Measurements from ENCODE around the gene RERE. TPM values are rescaled to one million over a fixed set of nuclear protein-coding genes. Genes with fewer than 3 reads are reported as not detected.

Gene RERE
- total RNA-seq, 1 donor from 2014 or later, result 124 TPM

GRCh38 chr1:8568837-8569236 lies 248.6 kb downstream of the RERE start:
- Histone ChIP-seq H3K79me2 (ENCODE audit: insufficient read depth, low read length) (peaks cover 12% of the 10 kb centered on the region), H3K9me3 (ENCODE audit: insufficient read depth, low read depth, low read length) (no peaks in the 10 kb centered on the region), H3K4me1 (ENCODE audit: insufficient read depth, low read length) (peaks cover 8% of the 10 kb centered on the region), H4K20me1 (ENCODE audit: insufficient read depth, low read length) (peaks cover 13% of the 10 kb centered on the region), H3K4me2 (ENCODE audit: low read length) (no peak overlapping the region), H3K27me3 (ENCODE audit: insufficient read depth, low read length) (no peaks in the 10 kb centered on the region), H3K9ac (ENCODE audit: low read length) (no peak overlapping the region), H3K4me3 (ENCODE audit: insufficient read depth, low read depth, low read length) (no peak overlapping the region), H3K36me3 (ENCODE audit: insufficient read depth, low read length) (no peaks in the 10 kb centered on the region), H3K27ac (ENCODE audit: low read depth, low read length) (no peak overlapping the region), H2AFZ (ENCODE audit: low read depth, low read length) (no peak overlapping the region)
- FAIRE-seq (no peak), DNase-seq (ENCODE audit: low read depth) (no peak)
- H3K4me1 Mint-ChIP-seq (ENCODE audit: low read depth, unreplicated experiment), result peaks cover 20% of the 10 kb centered on the region
- H3K27me3 Mint-ChIP-seq (ENCODE audit: low read depth, unreplicated experiment), result no peaks in the 10 kb centered on the region
- H3K27ac Mint-ChIP-seq (ENCODE audit: unreplicated experiment), result no peak overlapping the region
- no peak for TF ChIP-seq EZH2 (IDR thresholded peaks at IDR 0.05; ENCODE audit: insufficient read depth, low read length)
- TF ChIP-seq, protein P1, sequence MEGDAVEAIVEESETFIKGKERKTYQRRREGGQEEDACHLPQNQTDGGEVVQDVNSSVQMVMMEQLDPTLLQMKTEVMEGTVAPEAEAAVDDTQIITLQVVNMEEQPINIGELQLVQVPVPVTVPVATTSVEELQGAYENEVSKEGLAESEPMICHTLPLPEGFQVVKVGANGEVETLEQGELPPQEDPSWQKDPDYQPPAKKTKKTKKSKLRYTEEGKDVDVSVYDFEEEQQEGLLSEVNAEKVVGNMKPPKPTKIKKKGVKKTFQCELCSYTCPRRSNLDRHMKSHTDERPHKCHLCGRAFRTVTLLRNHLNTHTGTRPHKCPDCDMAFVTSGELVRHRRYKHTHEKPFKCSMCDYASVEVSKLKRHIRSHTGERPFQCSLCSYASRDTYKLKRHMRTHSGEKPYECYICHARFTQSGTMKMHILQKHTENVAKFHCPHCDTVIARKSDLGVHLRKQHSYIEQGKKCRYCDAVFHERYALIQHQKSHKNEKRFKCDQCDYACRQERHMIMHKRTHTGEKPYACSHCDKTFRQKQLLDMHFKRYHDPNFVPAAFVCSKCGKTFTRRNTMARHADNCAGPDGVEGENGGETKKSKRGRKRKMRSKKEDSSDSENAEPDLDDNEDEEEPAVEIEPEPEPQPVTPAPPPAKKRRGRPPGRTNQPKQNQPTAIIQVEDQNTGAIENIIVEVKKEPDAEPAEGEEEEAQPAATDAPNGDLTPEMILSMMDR (IDR thresholded peaks at IDR 0.05; ENCODE audit: insufficient read depth, low read depth, low read length), result no peak
- no peaks in the 10 kb centered on the region for H3K9me3 Mint-ChIP-seq (ENCODE audit: unreplicated experiment)
- peaks cover 5% of the 10 kb centered on the region for H3K36me3 Mint-ChIP-seq (ENCODE audit: low read depth, unreplicated experiment)
- no peak overlapping the region for H3K4me3 Mint-ChIP-seq (ENCODE audit: unreplicated experiment)

DNA sequence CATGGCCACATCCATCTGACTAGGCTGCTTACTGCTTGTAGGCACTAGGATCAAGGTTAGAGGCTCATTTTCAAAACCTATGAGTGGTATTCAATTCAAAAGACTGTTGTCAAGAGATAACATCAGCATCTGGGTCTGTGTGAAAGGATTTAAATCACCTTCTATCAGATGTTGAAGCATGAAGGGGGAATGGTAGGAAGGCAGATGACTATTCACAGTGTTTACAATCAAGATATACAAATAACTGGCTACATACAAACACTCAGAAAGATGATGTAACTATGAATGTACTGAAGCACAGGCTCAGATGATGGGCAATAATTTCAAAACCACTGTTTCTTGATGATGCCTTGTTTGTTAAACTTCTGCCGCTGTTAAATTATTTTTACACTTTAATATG lies 250.3 kb downstream of the RERE start:
- Mint-ChIP-seq H3K27ac (ENCODE audit: unreplicated experiment) (no peak overlapping the region), H3K27me3 (ENCODE audit: low read depth, unreplicated experiment) (no peaks in the 10 kb centered on the region), H3K9me3 (ENCODE audit: unreplicated experiment) (no peaks in the 10 kb centered on the region), H3K4me1 (ENCODE audit: low read depth, unreplicated experiment) (peaks cover 28% of the 10 kb centered on the region), H3K36me3 (ENCODE audit: low read depth, unreplicated experiment) (peaks cover 4% of the 10 kb centered on the region), H3K4me3 (ENCODE audit: unreplicated experiment) (no peak overlapping the region)
- Histone ChIP-seq H3K27ac (ENCODE audit: low read depth, low read length) (no peak overlapping the region), H3K79me2 (ENCODE audit: insufficient read depth, low read length) (peaks cover 15% of the 10 kb centered on the region), H3K9ac (ENCODE audit: low read length) (no peak overlapping the region), H3K4me3 (ENCODE audit: insufficient read depth, low read depth, low read length) (no peak overlapping the region), H2AFZ (ENCODE audit: low read depth, low read length) (no peak overlapping the region), H3K36me3 (ENCODE audit: insufficient read depth, low read length) (no peaks in the 10 kb centered on the region), H3K4me2 (ENCODE audit: low read length) (no peak overlapping the region), H3K9me3 (ENCODE audit: insufficient read depth, low read depth, low read length) (no peaks in the 10 kb centered on the region), H4K20me1 (ENCODE audit: insufficient read depth, low read length) (peaks cover 17% of the 10 kb centered on the region), H3K4me1 (ENCODE audit: insufficient read depth, low read length) (peaks cover 14% of the 10 kb centered on the region), H3K27me3 (ENCODE audit: insufficient read depth, low read length) (no peaks in the 10 kb centered on the region)
- DNase-seq (ENCODE audit: low read depth) (no peak), FAIRE-seq (no peak)
- TF ChIP-seq, protein P1 (IDR thresholded peaks at IDR 0.05; ENCODE audit: insufficient read depth, low read depth, low read length), result no peak
- no peak for TF ChIP-seq EZH2 (IDR thresholded peaks at IDR 0.05; ENCODE audit: insufficient read depth, low read length)

DNA sequence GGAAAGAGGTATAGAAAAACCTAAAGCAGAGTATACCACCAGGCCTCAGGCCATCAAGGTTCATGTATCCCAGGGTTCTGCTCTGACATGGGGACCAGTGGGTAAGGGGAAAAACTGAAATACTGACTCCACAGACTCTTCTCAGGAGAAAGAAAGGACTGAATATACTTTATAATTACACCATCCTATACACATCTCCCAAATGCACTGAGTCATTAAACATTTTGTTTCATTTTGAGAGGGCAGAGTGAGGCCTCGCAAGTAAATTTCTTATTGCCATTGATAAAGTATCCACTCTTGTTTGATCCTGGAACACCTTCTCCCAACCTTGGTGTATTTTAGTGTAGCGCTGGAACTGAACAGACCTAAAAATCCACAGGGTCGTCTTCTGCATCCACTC lies 251.6 kb downstream of the RERE start:
- Mint-ChIP-seq H3K27me3 (ENCODE audit: low read depth, unreplicated experiment) (no peaks in the 10 kb centered on the region), H3K4me3 (ENCODE audit: unreplicated experiment) (no peak overlapping the region), H3K27ac (ENCODE audit: unreplicated experiment) (no peak overlapping the region), H3K9me3 (ENCODE audit: unreplicated experiment) (no peaks in the 10 kb centered on the region), H3K4me1 (ENCODE audit: low read depth, unreplicated experiment) (peaks cover 17% of the 10 kb centered on the region), H3K36me3 (ENCODE audit: low read depth, unreplicated experiment) (peaks cover 4% of the 10 kb centered on the region)
- DNase-seq (ENCODE audit: low read depth) (no peak), FAIRE-seq (no peak)
- no peak for TF ChIP-seq EZH2 (IDR thresholded peaks at IDR 0.05; ENCODE audit: insufficient read depth, low read length)
- TF ChIP-seq, protein P1 (IDR thresholded peaks at IDR 0.05; ENCODE audit: insufficient read depth, low read depth, low read length), result no peak
- peaks cover 7% of the 10 kb centered on the region for H3K4me1 ChIP-seq (ENCODE audit: insufficient read depth, low read length)
- H4K20me1 ChIP-seq (ENCODE audit: insufficient read depth, low read length), result peaks cover 24% of the 10 kb centered on the region
- peaks cover 16% of the 10 kb centered on the region for H3K79me2 ChIP-seq (ENCODE audit: insufficient read depth, low read length)
- no peak overlapping the region for H3K27ac ChIP-seq (ENCODE audit: low read depth, low read length)
- H2AFZ ChIP-seq (ENCODE audit: low read depth, low read length), result no peak overlapping the region
- H3K4me3 ChIP-seq (ENCODE audit: insufficient read depth, low read depth, low read length), result no peak overlapping the region
- no peak overlapping the region for H3K4me2 ChIP-seq (ENCODE audit: low read length)
- H3K27me3 ChIP-seq (ENCODE audit: insufficient read depth, low read length), result no peaks in the 10 kb centered on the region
- H3K9ac ChIP-seq (ENCODE audit: low read length), result no peak overlapping the region
- no peaks in the 10 kb centered on the region for H3K36me3 ChIP-seq (ENCODE audit: insufficient read depth, low read length)
- no peaks in the 10 kb centered on the region for H3K9me3 ChIP-seq (ENCODE audit: insufficient read depth, low read depth, low read length)
